Neural progenitor cell (in vitro differentiated cells): ENCODE measurements around the gene CEP83. TPM values are rescaled to one million over a fixed set of nuclear protein-coding genes. Genes with fewer than 3 reads are reported as not detected.
"Not testable (repeated sequence)": the region's sequence is repeated elsewhere in the genome, so short reads cannot be mapped to it uniquely, and the experiment has no call there.

Experiments used
- DNase-seq: peaks from one replicate; pipeline ENCODE4 v3.0.0-alpha.2; 2016; ENCODE audit warnings: low spot score
- H2AFZ ChIP-seq: fragments of 200-600 bp; sonication (generic); replicated peaks from 2 replicates; pipeline ENCODE4 v1.6.1; 2016; ENCODE audit warnings: antibody characterized with exemption
- H3F3A ChIP-seq: fragments of 200-600 bp; sonication (generic); 2 replicates; pipeline ENCODE4 v1.6.1; 2016; ENCODE audit warnings: antibody characterized with exemption, low read depth
- H3K27ac ChIP-seq: fragments of 200-600 bp; sonication (generic); 2 replicates; pipeline ENCODE4 v1.5.1; 2016; ENCODE audit warnings: mild to moderate bottlenecking
- H3K27me3 ChIP-seq: fragments of 200-600 bp; sonication (generic); 2 replicates; pipeline ENCODE4 v1.6.1; 2016; ENCODE audit warnings: mild to moderate bottlenecking, moderate library complexity
- H3K36me3 ChIP-seq: fragments of 200-600 bp; sonication (generic); 2 replicates; pipeline ENCODE4 v1.5.1; 2016
- H3K4me1 ChIP-seq: fragments of 200-600 bp; sonication (generic); 2 replicates; pipeline ENCODE4 v1.6.1; 2016; ENCODE audit warnings: mixed run types
- H3K4me2 ChIP-seq: fragments of 200-600 bp; sonication (generic); 2 replicates; pipeline ENCODE4 v1.6.1; 2016
- H3K4me3 ChIP-seq: fragments of 200-600 bp; sonication (generic); 2 replicates; pipeline ENCODE4 v1.5.1; 2016
- H3K79me2 ChIP-seq: fragments of 200-600 bp; sonication (generic); 2 replicates; pipeline ENCODE4 v1.6.1; 2016; ENCODE audit warnings: low read depth
- H3K9ac ChIP-seq: fragments of 200-600 bp; sonication (generic); 2 replicates; pipeline ENCODE4 v1.6.1; 2016
- H3K9me3 ChIP-seq: fragments of 200-600 bp; sonication (generic); 2 replicates; pipeline ENCODE4 v1.5.1; 2016; ENCODE audit warnings: low read depth
- H4K20me1 ChIP-seq: fragments of 200-600 bp; sonication (generic); 2 replicates; pipeline ENCODE4 v1.6.1; 2016; ENCODE audit warnings: low read depth
- H3K27ac Mint-ChIP-seq: 3 replicates; pipeline ENCODE4 v1.8.0; 2021; ENCODE audit warnings: mixed read lengths
- H3K27me3 Mint-ChIP-seq: 2 replicates; pipeline ENCODE4 v1.8.0; 2022; ENCODE audit warnings: low read depth, mild to moderate bottlenecking, inconsistent platforms, moderate library complexity, mixed read lengths; ENCODE audit not compliant: insufficient read depth
- H3K36me3 Mint-ChIP-seq: 3 replicates; pipeline ENCODE4 v1.8.0; 2021; ENCODE audit warnings: mixed read lengths
- H3K4me1 Mint-ChIP-seq: 3 replicates; pipeline ENCODE4 v1.8.0; 2021; ENCODE audit warnings: mixed read lengths
- H3K4me3 Mint-ChIP-seq: 3 replicates; pipeline ENCODE4 v1.8.0; 2021; ENCODE audit warnings: mild to moderate bottlenecking, moderate library complexity, mixed read lengths
- H3K9me3 Mint-ChIP-seq: 3 replicates; pipeline ENCODE4 v1.8.0; 2020; ENCODE audit warnings: mixed read lengths
- CTCF ChIP-seq: fragments of 200-600 bp; sonication (generic); IDR thresholded peaks from 2 replicates; pipeline ENCODE4 v1.5.1; 2017; ENCODE audit warnings: antibody characterized with exemption, mild to moderate bottlenecking
- EZH2 ChIP-seq: fragments of 200-600 bp; sonication (generic); IDR thresholded peaks from 2 replicates; pipeline ENCODE4 v1.6.1; 2017; ENCODE audit warnings: antibody characterized with exemption, mild to moderate bottlenecking, moderate library complexity
- EZH2phosphoT487 ChIP-seq: fragments of 200-600 bp; sonication (generic); IDR thresholded peaks from 2 replicates; pipeline ENCODE4 v1.6.1; 2017; ENCODE audit warnings: antibody characterized with exemption
- total RNA-seq: library from RNA; depleted of rRNA; stranded (reverse); fragments of >200 nt; gene quantifications from 2 replicates; pipeline ENCODE4 v1.2.3, GENCODE V29; 2015; ENCODE audit warnings: low replicate concordance

Gene CEP83
- total RNA-seq, 1 donor from 2014 or later, result 60.4 TPM

GRCh38 chr12:94397401-94397800, 62.3 kb downstream of the CEP83 start:
- H3K4me1 Mint-ChIP-seq, result no peaks in the 10 kb centered on the region
- peaks cover 47% of the 10 kb centered on the region for H3K36me3 Mint-ChIP-seq
- H3F3A ChIP-seq, result no peaks in the 10 kb centered on the region
- no peaks in the 10 kb centered on the region for H3K27me3 ChIP-seq
- no peak overlapping the region for H3K4me2 ChIP-seq
- H3K9me3 ChIP-seq, result peaks cover 5% of the 10 kb centered on the region
- no peak overlapping the region for H3K9ac ChIP-seq
- H3K4me3 Mint-ChIP-seq, result no peak overlapping the region
- no peak overlapping the region for H3K4me3 ChIP-seq
- peaks cover 28% of the 10 kb centered on the region for H3K9me3 Mint-ChIP-seq
- no peaks in the 10 kb centered on the region for H3K79me2 ChIP-seq
- no peak overlapping the region for H2AFZ ChIP-seq
- DNase-seq, result no peak
- H3K27ac ChIP-seq, result no peak overlapping the region
- H3K4me1 ChIP-seq, result no peaks in the 10 kb centered on the region
- H3K36me3 ChIP-seq, result peaks cover 2% of the 10 kb centered on the region
- TF ChIP-seq EZH2 (no peak), EZH2phosphoT487 (no peak), CTCF (no peak)
- no peaks in the 10 kb centered on the region for H4K20me1 ChIP-seq
- H3K27me3 Mint-ChIP-seq, result peaks cover 5% of the 10 kb centered on the region
- H3K27ac Mint-ChIP-seq, result no peak overlapping the region

- not testable (repeated sequence) for H3K9ac ChIP-seq, H3K4me3 ChIP-seq, H3K4me2 ChIP-seq, H2AFZ ChIP-seq, DNase-seq, H3F3A ChIP-seq, H3K27me3 ChIP-seq, H4K20me1 ChIP-seq, H3K4me1 Mint-ChIP-seq, H3K79me2 ChIP-seq, H3K4me1 ChIP-seq, H3K27ac Mint-ChIP-seq, H3K9me3 ChIP-seq, H3K36me3 ChIP-seq, H3K27ac ChIP-seq, H3K4me3 Mint-ChIP-seq, H3K27me3 Mint-ChIP-seq
- Mint-ChIP-seq H3K36me3 (peaks cover 52% of the 10 kb centered on the region), H3K9me3 (peaks cover 37% of the 10 kb centered on the region)
Measured at GRCh38 chr12:94396014-94396413, 63.7 kb downstream of the CEP83 start.

- Mint-ChIP-seq H3K4me3 (no peak overlapping the region), H3K4me1 (no peaks in the 10 kb centered on the region)
Measured at GRCh38 chr12:94390130-94390485, 69.6 kb downstream of the CEP83 start.

GRCh38 chr12:94389482-94390129, 70.1 kb downstream of the CEP83 start:
- not testable (repeated sequence) for H3K9me3 ChIP-seq, H3K27me3 Mint-ChIP-seq, H3K27me3 ChIP-seq, H4K20me1 ChIP-seq, H3K36me3 ChIP-seq, H3K79me2 ChIP-seq, H3K27ac Mint-ChIP-seq, H3K27ac ChIP-seq, H3F3A ChIP-seq, H3K4me3 Mint-ChIP-seq, H3K9ac ChIP-seq, H3K4me1 ChIP-seq, H3K4me1 Mint-ChIP-seq
- peak; percentile 65 for DNase-seq
- H2AFZ ChIP-seq, result peak overlapping the region; percentile 46
- peaks cover 41% of the 10 kb centered on the region for H3K36me3 Mint-ChIP-seq
- H3K4me2 ChIP-seq, result peak overlapping the region; percentile 60
- peak overlapping the region; percentile 32 for H3K4me3 ChIP-seq
- peaks cover 30% of the 10 kb centered on the region for H3K9me3 Mint-ChIP-seq

More at GRCh38 chr12:94390130-94390485, 69.6 kb downstream of the CEP83 start:
- Mint-ChIP-seq H3K36me3 (peaks cover 38% of the 10 kb centered on the region), H3K27me3 (peaks cover 2% of the 10 kb centered on the region), H3K27ac (no peak overlapping the region), H3K9me3 (peaks cover 26% of the 10 kb centered on the region)
- no peaks in the 10 kb centered on the region for H3K36me3 ChIP-seq
- peak overlapping the region; percentile 32 for H3K4me3 ChIP-seq
- peak overlapping the region; percentile 46 for H2AFZ ChIP-seq
- no peaks in the 10 kb centered on the region for H3K9me3 ChIP-seq
- no peaks in the 10 kb centered on the region for H4K20me1 ChIP-seq
- H3K9ac ChIP-seq, result no peak overlapping the region
- no peak overlapping the region for H3K27ac ChIP-seq
- H3K79me2 ChIP-seq, result no peaks in the 10 kb centered on the region
- no peak for DNase-seq
- no peaks in the 10 kb centered on the region for H3F3A ChIP-seq
- TF ChIP-seq EZH2 (no peak), CTCF (no peak), EZH2phosphoT487 (no peak)
- H3K4me2 ChIP-seq, result peak overlapping the region; percentile 60
- no peaks in the 10 kb centered on the region for H3K27me3 ChIP-seq
- H3K4me1 ChIP-seq, result no peaks in the 10 kb centered on the region
